Prostate gland (tissue), 2 donors: Measurements from ENCODE around the gene SMYD3. TPM values are rescaled to one million over a fixed set of nuclear protein-coding genes. Genes with fewer than 3 reads are reported as not detected.

Experiments used
- DNase-seq: peaks from one replicate; pipeline ENCODE4 v3.0.0-alpha.2; 2019; ENCODE audit warnings: low spot score
- H3K27ac ChIP-seq, 2 donors: fragments of 200-600 bp; sonication (generic); 2 replicates each; pipeline ENCODE4 v1.5.1; 2017 to 2019
- H3K27me3 ChIP-seq: fragments of 200-600 bp; sonication (generic); replicated peaks from 2 replicates; pipeline ENCODE4 v1.5.1; 2019; ENCODE audit not compliant: insufficient read depth
- H3K36me3 ChIP-seq, 2 donors: fragments of 200-600 bp; sonication (generic); 1 replicate in 1 of 2; 2 replicates in 1 of 2; pipeline versions ENCODE4 v1.5.1 to v1.8.1; 2017 to 2019
- H3K4me1 ChIP-seq: fragments of 200-600 bp; sonication (generic); replicated peaks from 2 replicates; pipeline ENCODE4 v1.5.1; 2019
- H3K4me3 ChIP-seq, 2 donors: fragments of 200-600 bp; sonication (generic); 2 replicates each; pipeline ENCODE4 v1.5.1; 2017 to 2019
- H3K9me3 ChIP-seq: fragments of 200-600 bp; sonication (generic); 2 replicates; pipeline ENCODE4 v1.5.1; 2017
- CTCF ChIP-seq, 4 experiments: fragments of 200-600 bp in 2 of 4; fragments of 450-650 bp in 2 of 4; sonication (generic) in 2 of 4; IDR thresholded peaks; 1 replicate in 3 of 4; 2 replicates in 1 of 4; pipeline ENCODE4 v1.5.1; 2016 to 2019; ENCODE audit warnings: antibody characterized with exemption in 4 of 4, mild to moderate bottlenecking in 2 of 4, moderate library complexity in 2 of 4
- POLR2A ChIP-seq: fragments of 450-650 bp; IDR thresholded peaks from one replicate; pipeline ENCODE4 v1.6.1; 2016; ENCODE audit warnings: antibody characterized with exemption, mild to moderate bottlenecking
- POLR2AphosphoS5 ChIP-seq: sonication (generic); formaldehyde crosslinking; IDR thresholded peaks from one replicate; pipeline ENCODE4 v1.6.1; 2017; ENCODE audit warnings: antibody characterized with exemption
- WGBS: methylation state at CpG from one replicate; pipeline ENCODE4 v1.1.5; 2018; 5-methylcytosine and 5-hydroxymethylcytosine counted together
- intact Hi-C: fragments of 100-400 bp; cut with DNase I; formaldehyde crosslinking; loops from one replicate; pipeline ENCODE4 v1.14.2; 2022
- total RNA-seq, 2 donors: library from RNA; depleted of rRNA; stranded (reverse); fragments of >200 nt; gene quantifications; one replicate each; pipeline ENCODE4 v1.1.0, GENCODE V29; 2016

The SMYD3 gene
- total RNA-seq, 2 donors from 2014 or later: 19.8 to 23.9 TPM

GRCh38 chr1:246295968-246296367 is 211.1 kb downstream of the SMYD3 start:
- no peak overlapping the region for H3K4me3 ChIP-seq
- intact Hi-C loops: no loop called here
- no peaks in the 10 kb centered on the region for H3K36me3 ChIP-seq
- no peak overlapping the region for H3K27ac ChIP-seq
- 71% methylated on average over 5 of the region's 5 CpGs for WGBS
- TF ChIP-seq POLR2AphosphoS5 (no peak), POLR2A (no peak), CTCF (IDR thresholded peaks at IDR 0.05) (no peak)
- H3K27me3 ChIP-seq: no peaks in the 10 kb centered on the region
- H3K9me3 ChIP-seq: no peaks in the 10 kb centered on the region
- DNase-seq: no peak
- no peaks in the 10 kb centered on the region for H3K4me1 ChIP-seq

GRCh38 chr1:246295340-246295739 is 211.7 kb downstream of the SMYD3 start:
- H3K27ac ChIP-seq: no peak overlapping the region
- H3K4me1 ChIP-seq: no peaks in the 10 kb centered on the region
- no peaks in the 10 kb centered on the region for H3K9me3 ChIP-seq
- intact Hi-C loops: no loop called here
- H3K36me3 ChIP-seq: no peaks in the 10 kb centered on the region
- H3K27me3 ChIP-seq: no peaks in the 10 kb centered on the region
- 78% methylated on average over 2 of the region's 2 CpGs for WGBS
- TF ChIP-seq POLR2A (no peak), POLR2AphosphoS5 (no peak), CTCF (IDR thresholded peaks at IDR 0.05) (no peak)
- DNase-seq: no peak
- H3K4me3 ChIP-seq: no peak overlapping the region

- TF ChIP-seq POLR2AphosphoS5: no peak
- no peak for TF ChIP-seq POLR2A
- Histone ChIP-seq H3K9me3 (no peaks in the 10 kb centered on the region), H3K4me3 (no peak overlapping the region), H3K36me3 (no peaks in the 10 kb centered on the region), H3K27me3 (no peaks in the 10 kb centered on the region), H3K4me1 (no peaks in the 10 kb centered on the region), H3K27ac (no peak overlapping the region)
- 86% methylated on average over 2 of the region's 2 CpGs for WGBS
- DNase-seq: no peak
- intact Hi-C loops: no loop called here
These were observed 212.8 kb downstream of the SMYD3 start for GRCh38 chr1:246294263-246294662.

GRCh38 chr1:246293366-246294121 is 213.5 kb downstream of the SMYD3 start:
- H3K9me3 ChIP-seq: no peaks in the 10 kb centered on the region
- H3K4me3 ChIP-seq: no peak overlapping the region
- intact Hi-C loops: no loop called here
- no peak for DNase-seq
- no peak overlapping the region for H3K27ac ChIP-seq
- TF ChIP-seq POLR2A: no peak
- TF ChIP-seq CTCF (IDR thresholded peaks at IDR 0.05): no peak
- TF ChIP-seq POLR2AphosphoS5: no peak
- 97% methylated on average over 8 of the region's 8 CpGs for WGBS
- no peaks in the 10 kb centered on the region for H3K36me3 ChIP-seq
- no peaks in the 10 kb centered on the region for H3K4me1 ChIP-seq
- no peaks in the 10 kb centered on the region for H3K27me3 ChIP-seq

- H3K27ac ChIP-seq: no peak overlapping the region
- DNase-seq: no peak
- H3K36me3 ChIP-seq: no peaks in the 10 kb centered on the region
- intact Hi-C loops: no loop called here
- H3K4me3 ChIP-seq: no peak overlapping the region
- H3K9me3 ChIP-seq: no peaks in the 10 kb centered on the region
- no peaks in the 10 kb centered on the region for H3K27me3 ChIP-seq
- TF ChIP-seq POLR2AphosphoS5: no peak
- TF ChIP-seq POLR2A: no peak
- TF ChIP-seq CTCF (IDR thresholded peaks at IDR 0.05): no peak
- 62% methylated on average over 1 of the region's 1 CpG for WGBS
- H3K4me1 ChIP-seq: no peaks in the 10 kb centered on the region
These were observed 214.5 kb downstream of the SMYD3 start for GRCh38 chr1:246292571-246292970.
